HG02943 (cell line): ENCODE results near the gene PPEF2.

Experiments
- ATAC-seq: cut with Tn5 transposase; IDR thresholded peaks from one replicate; pipeline ENCODE4 v1.9.1; 2021; ENCODE audit warnings: mild to moderate bottlenecking, low read depth, moderate library complexity; ENCODE audit not compliant: unreplicated experiment

Gene PPEF2

DNA sequence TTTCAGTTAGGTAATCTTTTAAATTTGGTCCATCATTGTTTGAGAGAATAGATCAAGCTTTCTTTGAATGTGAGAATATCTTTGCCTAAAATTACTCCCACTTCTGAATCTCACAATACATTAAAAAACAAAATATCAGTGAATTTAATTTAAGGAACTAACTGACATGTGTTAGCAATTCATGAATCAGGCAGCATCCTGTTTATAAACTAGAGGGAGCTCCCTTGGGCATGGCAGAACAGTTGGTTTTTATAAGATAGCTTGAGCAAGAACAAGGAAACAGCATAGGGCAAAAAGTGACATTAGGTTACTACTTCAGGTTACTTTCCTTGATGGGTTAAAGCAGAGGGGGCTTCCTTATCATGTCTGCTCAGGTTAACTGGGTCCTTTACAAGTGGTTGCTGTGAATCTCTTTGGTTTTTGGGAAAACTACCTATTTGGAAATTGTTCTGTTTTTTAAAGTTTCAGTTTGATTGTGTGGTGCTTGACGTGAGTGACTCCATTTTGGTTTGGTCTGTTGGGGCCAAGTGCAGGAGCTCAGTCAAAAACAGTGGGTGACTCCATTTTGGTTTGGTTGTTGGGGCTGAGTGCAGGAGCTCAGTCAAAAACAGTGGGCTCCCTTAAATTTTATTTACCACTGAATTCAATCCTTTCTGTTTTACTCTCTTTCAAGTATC lies 68.0 kb downstream of the PPEF2 start:
- no peak for ATAC-seq

- ATAC-seq: no peak
Observed at GRCh38 chr4:75831856-75832405, 70.3 kb downstream of the PPEF2 start.

- no peak for ATAC-seq
Observed at GRCh38 chr4:75830906-75831305, 71.3 kb downstream of the PPEF2 start.

GRCh38 chr4:75823812-75824211 lies 78.4 kb downstream of the PPEF2 start:
- ATAC-seq: no peak

GRCh38 chr4:75822416-75822815 lies 79.8 kb downstream of the PPEF2 start:
- no peak for ATAC-seq

DNA sequence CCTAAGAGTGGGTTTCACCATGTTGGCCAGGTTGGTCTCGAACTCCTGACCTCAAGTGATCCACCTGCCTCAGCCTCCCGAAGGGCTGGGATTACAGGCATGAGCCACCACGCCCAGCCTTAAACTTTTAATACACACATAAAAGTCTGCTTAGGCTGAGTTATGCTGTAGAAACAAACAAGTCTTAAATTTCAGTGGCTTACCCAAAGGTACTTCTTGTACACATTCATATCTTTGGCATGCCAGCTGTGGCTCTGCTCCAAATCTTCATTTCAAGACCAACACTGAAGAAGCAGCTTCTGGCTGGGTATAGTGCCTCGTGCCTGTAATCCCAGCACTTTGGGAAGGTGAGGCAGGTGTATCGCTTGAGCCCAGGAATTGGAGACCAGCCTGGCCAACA lies 80.3 kb downstream of the PPEF2 start:
- ATAC-seq: no peak

- ATAC-seq: no peak
Observed at GRCh38 chr4:75821216-75821615, 81.0 kb downstream of the PPEF2 start.

DNA sequence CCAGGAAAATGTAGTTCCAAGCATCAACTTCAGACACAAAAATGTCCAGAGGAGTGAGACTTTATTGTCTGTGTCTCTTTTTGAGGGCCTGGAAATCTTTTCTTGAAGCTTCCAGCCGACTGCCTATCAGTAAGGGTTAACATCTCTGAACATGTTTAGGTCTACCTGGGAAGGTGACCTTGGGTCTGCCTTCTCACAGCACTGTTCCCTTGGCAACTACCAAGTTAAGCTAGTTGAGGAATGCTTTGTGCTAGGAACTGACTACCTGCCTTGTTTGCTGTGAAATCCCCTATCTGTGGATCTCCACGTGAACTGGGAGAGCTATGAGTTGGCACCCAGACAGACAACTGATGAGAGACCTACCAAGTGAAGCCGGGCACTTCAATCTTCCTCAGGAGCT lies 81.6 kb downstream of the PPEF2 start:
- no peak for ATAC-seq

- ATAC-seq: no peak
Observed at GRCh38 chr4:75820197-75820596, 82.1 kb downstream of the PPEF2 start.

GRCh38 chr4:75819121-75819520 lies 83.1 kb downstream of the PPEF2 start:
- ATAC-seq: no peak

GRCh38 chr4:75817901-75818300 lies 84.4 kb downstream of the PPEF2 start:
- ATAC-seq: no peak
